GM18526 (cell line): Measurements from ENCODE around the gene PBX1.

Experiments used
- POLR2A ChIP-seq: IDR thresholded peaks from 3 replicates; pipeline ENCODE4 v1.6.1; 2011; ENCODE audit not compliant: insufficient read length; ENCODE audit errors: extremely low read depth

PBX1 gene

DNA sequence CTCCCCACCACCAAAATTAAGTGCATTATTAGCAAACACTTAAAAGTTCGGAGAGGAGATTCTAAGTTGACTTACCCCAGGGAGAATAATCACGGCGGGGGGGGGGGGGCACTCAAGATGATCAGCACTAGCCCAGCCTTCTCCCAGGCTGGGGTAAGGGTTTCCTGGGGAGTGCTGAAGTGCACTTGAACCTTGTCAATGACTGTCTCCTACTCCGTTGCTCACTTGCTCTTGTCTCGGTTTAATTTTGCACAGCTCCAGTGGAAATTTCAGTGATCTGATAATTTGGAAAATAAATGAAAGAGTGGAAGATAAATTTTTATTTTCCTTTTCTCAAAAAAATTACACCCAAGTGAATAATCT, 59.2 kb downstream of the PBX1 start:
- no peak for TF ChIP-seq POLR2A

DNA sequence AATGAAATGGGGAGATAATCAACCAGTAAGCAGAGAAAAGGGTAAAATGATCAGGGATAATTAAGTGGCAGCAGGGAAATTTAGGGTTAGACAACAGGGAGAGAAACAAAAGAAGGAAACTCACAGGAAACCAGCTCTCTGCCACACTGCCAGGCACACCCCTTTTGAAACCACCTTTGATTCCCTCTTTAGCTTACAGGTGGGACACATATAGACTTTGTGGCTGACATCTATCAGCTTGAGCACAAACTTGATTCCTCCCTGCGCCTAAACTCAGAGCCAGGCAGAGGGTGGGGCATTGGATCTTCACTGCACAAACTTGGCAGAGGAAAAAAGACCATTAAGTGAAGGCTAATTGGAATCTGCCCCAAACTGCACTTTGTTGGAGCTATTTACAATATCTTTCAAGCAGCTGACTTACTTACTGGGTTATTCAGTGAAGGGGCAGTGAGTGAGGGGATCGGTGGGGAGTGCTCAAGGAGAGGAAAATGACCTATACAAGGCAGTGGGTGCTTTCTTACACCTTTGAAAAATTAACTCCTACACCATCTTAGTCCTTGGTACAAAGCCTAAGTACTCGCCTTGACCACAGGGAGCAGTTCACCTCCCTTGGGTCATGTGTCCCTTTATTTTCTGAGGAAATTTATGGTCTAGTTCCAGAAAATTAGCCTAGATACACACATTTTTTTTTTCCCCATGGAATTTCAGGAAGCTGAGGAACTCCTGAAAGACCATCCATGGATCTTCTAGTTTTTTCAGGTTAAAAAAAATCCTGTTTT, 60.2 kb downstream of the PBX1 start:
- TF ChIP-seq POLR2A, result no peak

DNA sequence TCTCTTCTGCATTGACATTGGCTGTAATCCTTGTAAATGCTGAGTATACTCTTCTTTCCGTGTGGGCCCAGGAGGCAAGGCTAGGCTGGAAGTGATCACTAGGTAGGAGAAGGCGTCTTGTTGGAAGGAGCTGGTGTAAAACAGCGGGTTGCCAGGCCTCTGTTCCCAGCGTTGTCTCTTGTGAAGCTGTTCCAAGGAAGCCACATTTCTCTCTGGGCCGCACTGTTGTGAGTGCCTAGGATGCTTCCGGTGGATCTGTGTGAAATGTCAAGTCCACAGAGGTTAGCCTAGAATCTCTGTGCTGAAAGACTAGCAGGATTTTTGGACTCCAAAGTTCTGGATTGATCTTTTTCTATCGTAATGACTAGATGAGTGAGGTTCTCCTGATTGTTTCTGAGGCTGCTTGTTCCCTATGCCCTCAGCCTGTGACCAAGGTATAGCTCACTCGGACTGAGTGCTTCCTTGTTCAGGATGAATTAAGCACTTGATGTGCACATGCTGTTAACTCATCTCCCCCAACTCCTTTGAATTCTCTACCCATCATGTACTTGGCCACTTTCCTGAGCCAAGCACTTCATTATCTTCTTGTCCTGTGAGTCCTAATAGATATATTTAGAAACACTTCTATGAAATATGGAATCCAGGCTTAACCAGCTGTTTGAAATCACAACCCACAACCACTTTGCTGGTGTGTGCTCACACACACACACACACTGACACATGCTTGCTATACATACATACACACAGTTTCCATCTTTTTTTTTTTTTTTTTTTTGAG, 63.3 kb downstream of the PBX1 start:
- no peak for TF ChIP-seq POLR2A

DNA sequence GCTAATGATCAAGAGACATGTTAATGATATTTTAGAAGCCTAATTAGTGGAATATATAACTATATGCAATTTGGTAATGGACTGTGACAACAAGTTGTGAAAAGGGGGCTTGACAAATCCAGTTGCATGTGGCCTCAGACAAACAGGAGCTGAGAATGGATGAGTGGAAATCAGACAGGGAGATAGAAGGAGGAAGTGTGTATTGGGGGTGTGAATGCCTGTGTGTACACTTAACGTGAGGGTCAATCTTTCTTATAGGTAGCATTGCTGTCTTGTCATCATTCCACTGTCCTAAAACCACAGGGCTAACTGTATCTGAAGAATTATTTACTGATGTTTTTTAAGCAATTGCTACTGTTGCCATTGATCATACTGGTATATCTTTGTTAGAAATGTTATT, 64.8 kb downstream of the PBX1 start:
- no peak for TF ChIP-seq POLR2A

DNA sequence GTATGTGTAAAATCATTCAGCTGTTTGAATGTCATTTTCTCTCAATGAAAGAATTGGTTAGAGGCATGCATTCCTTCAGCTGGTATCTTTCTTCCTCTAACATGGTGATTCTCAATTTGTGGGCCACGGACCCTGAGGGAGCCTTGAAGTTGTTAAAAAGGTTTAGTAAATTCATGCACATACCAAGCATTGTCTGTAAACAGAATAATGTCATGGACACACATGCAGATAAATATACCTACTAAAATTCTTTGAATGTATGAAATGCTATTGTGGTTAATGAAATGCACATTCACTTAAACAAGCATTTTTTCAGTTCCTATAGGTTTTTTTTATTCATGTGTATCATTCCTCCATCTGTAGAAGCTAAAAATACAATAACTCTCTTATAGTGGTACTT, 65.4 kb downstream of the PBX1 start:
- no peak for TF ChIP-seq POLR2A

DNA sequence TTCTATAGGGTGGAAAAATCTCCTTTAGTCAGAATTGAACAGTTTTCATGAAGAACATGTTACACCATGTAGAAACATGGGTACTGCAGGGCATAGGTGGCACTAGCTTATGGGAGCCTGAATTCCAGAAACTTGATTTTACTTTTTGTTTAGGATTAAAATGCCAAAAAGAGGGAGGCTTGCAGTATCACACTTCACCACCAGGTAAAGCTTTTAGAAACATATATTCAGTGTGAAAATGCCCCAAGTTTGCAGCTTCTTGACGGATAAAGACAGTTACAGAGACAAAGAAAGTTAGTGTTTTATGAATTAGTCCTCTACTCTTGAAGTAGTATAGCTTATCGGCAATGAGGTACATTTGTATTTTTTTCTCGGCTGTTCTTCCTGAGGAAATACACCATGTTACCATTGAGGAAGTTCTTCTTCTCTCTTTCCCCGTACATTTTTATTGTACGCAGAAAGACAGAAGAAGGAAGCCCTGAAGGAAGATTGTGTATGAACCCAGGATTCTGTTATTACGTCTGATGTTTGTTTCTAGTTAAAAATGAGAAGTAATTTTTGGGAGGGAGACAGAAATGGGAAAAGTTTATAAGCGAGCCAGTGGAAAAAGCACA, 66.1 kb downstream of the PBX1 start:
- TF ChIP-seq POLR2A, result no peak

DNA sequence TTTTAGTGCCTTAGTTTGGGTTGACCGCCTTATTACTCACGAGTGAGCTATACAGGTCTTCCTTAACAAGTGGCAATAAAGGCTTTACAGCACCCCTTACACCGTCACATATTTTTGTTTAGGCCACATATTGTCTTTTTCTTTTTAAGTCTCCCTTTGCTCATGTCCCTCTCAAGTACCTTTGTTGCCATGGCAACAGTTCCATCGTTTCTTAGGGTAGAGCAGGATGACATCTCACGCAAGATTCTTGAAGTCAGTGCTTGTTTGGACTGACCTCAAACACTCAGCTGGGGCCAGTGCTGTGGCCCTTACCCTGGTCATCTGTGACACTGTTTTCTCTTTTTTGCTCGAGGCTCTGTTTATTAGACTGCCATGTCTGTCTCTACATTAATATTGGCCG, 69.8 kb downstream of the PBX1 start:
- no peak for TF ChIP-seq POLR2A

DNA sequence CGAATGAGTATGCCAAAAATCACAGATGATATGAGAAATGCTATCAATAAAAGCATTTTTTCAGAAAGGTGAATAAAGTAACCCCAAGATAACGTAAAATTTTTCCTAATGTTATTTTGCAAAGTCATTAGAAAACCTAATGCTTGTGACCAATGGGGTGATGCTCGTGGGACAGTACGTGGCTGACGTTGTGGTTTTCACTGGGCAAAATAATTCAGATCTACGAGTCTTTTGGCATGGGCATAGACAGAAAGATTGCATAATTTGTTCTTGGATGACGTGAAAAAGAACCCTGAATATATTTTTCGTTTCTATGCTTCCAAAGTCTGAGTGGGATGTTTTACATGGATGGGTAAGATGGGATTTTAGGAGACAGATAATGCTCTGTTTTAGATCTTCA, 71.0 kb downstream of the PBX1 start:
- TF ChIP-seq POLR2A, result no peak

DNA sequence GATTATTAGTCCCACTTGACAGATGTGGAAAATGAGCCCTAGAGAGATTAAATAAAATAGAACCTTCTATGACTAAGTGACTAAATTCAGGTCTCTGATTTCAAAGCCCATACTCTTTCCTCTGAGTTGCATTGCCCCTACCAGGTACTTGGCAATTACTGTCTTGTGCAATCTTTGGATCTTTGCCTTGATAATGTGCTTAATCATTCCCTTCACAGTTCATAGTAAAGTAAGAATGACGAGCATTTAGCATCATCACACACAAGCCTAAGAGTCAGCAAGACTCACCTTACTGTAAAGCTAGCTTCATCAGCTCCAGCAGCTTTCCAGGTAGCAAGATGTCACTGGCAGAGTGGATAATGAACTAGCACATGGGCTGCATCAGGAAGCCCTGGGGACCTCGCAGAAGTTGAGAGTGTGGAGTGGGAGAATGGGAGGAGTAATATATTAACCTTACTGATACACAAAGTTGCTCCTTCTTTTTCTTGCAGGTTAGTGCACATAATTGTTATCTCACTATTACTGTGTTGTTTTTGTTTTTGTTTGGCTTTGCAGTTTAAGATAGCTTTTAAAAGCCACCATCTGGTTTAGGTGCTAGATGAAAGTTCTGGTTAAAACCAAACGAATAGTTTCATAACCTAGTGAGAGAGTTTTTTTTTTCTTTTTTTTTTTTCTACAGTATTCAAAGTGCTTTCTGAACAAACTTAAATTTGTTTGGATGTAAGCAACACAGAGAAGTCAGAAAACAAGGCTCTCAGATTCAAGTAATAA, 71.8 kb downstream of the PBX1 start:
- no peak for TF ChIP-seq POLR2A

DNA sequence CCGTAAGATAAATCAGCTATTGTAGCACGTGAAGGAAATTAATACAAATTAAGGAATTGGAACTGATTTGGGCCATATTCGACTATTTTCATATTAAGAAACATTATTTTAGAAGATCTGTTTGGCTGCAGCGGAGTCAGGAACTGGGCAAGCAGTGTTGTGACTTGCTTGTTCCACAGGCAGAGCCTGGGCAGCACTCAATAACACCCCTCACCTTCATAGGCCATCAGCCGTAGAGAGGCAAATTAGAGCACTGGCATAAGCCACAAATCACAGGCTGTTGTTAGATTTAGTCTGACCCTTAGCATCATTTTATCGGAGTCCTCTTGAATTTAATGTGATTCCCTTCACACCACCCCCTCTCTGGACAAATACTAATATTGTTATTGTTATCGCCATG, 72.8 kb downstream of the PBX1 start:
- no peak for TF ChIP-seq POLR2A

DNA sequence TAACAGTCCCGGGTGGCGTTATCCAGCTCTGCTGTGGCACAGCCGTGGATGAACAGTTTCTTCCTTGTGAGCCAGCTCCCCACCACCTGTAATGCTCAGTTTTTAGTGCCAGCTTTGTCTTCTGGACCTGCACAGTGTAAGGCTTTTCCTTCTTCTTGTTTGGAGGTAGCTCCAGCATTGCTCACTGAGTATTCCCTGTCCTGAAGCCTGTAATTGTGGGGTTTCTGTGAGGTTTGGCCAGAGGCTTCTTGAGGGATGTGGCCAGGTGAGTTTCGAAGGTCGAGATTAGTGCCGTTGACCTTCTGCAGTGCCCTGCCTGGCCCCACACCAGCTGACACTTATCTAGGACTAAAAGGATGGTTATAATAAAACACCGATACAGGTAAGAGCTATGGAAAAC, 75.0 kb downstream of the PBX1 start:
- TF ChIP-seq POLR2A, result no peak

DNA sequence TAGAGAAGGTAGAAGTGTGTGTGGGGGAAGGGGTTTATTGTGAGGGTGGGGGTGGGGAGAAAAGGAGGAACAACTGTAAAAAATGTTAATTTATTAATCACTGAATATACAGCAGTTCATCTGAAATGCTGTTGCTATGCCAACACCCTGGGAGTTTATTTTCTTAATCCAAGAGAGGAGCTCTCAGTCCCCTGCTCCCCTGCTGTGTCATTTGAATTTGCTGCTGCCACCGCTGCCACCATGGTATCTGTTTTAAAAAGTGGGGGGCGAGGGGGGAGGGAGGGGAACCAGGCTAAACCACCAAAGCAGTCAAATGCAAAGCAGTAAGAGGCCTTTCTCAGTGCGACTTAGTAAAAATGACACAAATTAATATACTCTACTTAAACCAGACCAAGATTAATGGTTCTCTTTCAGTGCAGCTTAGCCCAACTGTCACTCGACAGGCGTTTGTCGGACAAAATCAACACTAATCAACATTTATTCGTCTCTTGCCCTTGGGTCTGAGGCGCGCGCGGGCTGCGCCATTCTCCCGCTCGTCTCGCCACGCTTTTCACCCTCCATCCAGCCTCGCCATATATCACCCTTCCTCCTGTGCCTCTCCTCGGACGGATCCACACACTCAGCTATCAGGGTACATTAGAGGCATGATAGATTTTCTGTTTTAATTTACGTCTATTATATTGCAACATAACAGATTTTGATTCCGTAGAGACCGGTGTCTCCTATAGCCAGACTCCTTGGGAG, 76.2 kb downstream of the PBX1 start:
- no peak for TF ChIP-seq POLR2A

DNA sequence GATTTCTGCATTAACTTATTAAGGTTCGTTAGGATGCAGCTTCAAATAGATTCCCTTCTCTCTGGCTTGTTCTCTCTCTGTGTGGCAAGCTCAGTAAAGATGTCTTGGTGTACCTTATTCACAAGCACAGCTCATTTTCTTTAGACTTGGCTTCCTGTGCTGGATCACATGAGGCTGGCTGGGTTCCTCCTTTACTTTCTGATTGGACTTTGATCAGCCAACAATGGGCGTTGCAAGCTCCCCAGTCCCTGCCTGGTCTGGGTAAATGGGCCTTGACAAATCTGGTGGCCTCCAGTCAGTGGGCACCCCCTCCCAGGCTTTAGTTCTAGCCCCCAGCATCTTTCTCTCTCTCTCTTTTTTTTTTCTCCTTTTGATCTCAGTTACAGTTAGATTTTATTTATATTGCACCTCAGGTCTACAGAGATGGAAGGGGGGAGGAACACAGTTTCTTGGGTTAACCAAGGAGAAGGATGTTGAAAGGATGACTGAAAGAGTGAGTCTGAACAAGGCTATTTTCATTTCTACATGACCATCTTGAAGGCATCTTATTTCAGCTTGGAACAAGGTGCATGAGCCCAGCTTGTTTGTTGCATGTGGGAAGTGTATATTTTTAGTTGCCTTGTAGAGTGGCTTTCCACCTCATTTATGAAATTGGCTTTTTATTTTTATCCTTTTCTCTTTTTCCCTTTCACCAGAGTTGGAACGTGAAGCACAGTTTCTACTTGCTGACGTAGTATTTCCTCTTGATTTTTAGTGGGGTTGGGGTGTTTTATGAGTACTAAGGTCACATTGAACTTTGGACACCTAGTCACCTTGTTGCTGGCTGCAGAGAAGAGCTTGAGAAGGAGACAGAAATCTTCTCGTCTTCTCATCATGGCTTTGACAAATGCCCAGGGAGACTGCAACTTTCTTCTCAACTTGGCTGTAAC, 77.1 kb downstream of the PBX1 start:
- TF ChIP-seq POLR2A, result no peak

DNA sequence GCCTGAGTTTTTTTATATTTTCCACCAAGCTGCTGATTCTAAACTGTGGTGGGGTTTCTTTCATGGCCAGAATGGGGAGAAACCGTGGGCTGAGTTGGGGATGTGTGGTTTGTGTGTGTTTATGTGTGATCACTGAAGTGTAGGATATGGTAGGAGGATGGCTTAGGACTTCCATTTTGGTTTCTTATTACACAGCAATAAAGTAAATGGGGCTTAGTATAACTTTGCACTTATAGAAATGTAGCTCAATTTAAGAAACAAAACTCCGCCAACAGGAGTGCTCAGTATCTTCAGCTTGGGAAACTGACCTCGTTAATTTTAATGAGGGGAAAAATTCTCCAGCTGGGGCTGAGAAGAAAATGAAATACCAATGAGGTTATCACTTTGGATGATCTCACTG, 77.8 kb downstream of the PBX1 start:
- no peak for TF ChIP-seq POLR2A
